ENCODE results near the gene BRAF.

DNA sequence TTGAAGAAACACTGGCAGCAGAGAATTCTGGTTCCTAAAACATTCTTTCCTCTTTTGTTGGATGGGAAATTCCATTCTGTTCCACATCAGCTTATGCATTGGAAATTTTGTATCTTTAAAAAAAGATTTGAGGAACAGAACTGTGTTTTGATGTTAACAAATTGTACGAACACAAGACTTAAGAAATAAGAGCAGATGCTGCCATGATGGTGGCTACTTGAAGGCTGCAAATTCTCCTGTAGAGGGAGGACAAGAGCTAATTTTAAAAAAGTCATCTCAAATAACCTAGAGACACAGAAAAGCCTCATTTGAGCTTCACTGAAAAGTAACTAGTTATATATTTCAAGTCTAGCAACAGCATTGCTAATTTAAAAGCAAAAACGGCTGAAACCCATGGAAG lies 198.4 kb downstream of the BRAF start:
- no peak for TF ChIP-seq POLR2AphosphoS5 (IDR thresholded peaks at IDR 0.05; ENCODE audit: insufficient read depth in 1 of 2, low read depth in 1 of 2)
- TF ChIP-seq, protein P1, sequence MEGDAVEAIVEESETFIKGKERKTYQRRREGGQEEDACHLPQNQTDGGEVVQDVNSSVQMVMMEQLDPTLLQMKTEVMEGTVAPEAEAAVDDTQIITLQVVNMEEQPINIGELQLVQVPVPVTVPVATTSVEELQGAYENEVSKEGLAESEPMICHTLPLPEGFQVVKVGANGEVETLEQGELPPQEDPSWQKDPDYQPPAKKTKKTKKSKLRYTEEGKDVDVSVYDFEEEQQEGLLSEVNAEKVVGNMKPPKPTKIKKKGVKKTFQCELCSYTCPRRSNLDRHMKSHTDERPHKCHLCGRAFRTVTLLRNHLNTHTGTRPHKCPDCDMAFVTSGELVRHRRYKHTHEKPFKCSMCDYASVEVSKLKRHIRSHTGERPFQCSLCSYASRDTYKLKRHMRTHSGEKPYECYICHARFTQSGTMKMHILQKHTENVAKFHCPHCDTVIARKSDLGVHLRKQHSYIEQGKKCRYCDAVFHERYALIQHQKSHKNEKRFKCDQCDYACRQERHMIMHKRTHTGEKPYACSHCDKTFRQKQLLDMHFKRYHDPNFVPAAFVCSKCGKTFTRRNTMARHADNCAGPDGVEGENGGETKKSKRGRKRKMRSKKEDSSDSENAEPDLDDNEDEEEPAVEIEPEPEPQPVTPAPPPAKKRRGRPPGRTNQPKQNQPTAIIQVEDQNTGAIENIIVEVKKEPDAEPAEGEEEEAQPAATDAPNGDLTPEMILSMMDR (IDR thresholded peaks at IDR 0.05): no peak
